GM10248 (cell line): ENCODE measurements around the gene SYT7.

Experiments used
- CTCF ChIA-PET: fragments of 300-600 bp; sonication (Branson Sonifier 250); formaldehyde crosslinking; extraction: SDS; loops from one replicate; lab custom pipeline; 2021; ENCODE audit warnings: antibody characterized with exemption; lab: Yijun Ruan, JAX
- POLR2A ChIA-PET: fragments of 350-650 bp; sonication (Branson Sonifier 250); formaldehyde crosslinking; extraction: SDS; loops from one replicate; lab custom pipeline; 2020; ENCODE audit warnings: antibody characterized with exemption; lab: Yijun Ruan, JAX
- DNase-seq: peaks from one replicate; pipeline ENCODE4 v3.0.0; 2012; ENCODE audit errors: extremely low spot score
- TF ChIP-seq, protein P1 (sequence below): IDR thresholded peaks from 2 replicates; pipeline ENCODE4 v1.5.1; 2012; ENCODE audit warnings: mild to moderate bottlenecking, low read depth; ENCODE audit errors: extremely low read depth, missing control alignments, control extremely low read depth

SYT7 gene

DNA sequence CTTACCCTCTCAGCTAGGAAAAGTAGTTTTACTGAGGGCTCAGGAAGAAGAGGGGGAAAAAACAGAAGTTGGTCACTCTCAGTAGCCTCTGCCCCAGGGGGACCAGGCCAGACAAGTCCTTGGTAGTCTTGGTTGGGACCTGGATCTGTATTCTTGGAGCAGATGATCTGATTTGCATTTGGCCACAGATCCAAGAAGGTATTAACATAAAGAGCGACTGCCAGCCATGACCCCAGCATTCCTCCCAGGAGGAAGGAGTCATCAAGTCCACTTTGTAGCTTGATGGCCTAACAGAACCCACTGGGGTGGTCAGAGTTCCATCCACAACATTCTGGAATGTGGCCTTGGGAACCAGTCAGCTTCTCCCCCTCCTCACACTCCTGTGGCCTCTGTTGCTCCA lies 78.4 kb downstream of the SYT7 start:
- no peak for DNase-seq
- ChIA-PET POLR2A (no interaction called here), CTCF (interaction anchor here (1.0 to 2.5 kb wide), 3 partner anchors 14 to 136 kb away, joined by 3 to 15 read pairs (median 3); no protein-coding TSS in a partner anchor)
- TF ChIP-seq, protein P1, sequence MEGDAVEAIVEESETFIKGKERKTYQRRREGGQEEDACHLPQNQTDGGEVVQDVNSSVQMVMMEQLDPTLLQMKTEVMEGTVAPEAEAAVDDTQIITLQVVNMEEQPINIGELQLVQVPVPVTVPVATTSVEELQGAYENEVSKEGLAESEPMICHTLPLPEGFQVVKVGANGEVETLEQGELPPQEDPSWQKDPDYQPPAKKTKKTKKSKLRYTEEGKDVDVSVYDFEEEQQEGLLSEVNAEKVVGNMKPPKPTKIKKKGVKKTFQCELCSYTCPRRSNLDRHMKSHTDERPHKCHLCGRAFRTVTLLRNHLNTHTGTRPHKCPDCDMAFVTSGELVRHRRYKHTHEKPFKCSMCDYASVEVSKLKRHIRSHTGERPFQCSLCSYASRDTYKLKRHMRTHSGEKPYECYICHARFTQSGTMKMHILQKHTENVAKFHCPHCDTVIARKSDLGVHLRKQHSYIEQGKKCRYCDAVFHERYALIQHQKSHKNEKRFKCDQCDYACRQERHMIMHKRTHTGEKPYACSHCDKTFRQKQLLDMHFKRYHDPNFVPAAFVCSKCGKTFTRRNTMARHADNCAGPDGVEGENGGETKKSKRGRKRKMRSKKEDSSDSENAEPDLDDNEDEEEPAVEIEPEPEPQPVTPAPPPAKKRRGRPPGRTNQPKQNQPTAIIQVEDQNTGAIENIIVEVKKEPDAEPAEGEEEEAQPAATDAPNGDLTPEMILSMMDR: no peak

DNA sequence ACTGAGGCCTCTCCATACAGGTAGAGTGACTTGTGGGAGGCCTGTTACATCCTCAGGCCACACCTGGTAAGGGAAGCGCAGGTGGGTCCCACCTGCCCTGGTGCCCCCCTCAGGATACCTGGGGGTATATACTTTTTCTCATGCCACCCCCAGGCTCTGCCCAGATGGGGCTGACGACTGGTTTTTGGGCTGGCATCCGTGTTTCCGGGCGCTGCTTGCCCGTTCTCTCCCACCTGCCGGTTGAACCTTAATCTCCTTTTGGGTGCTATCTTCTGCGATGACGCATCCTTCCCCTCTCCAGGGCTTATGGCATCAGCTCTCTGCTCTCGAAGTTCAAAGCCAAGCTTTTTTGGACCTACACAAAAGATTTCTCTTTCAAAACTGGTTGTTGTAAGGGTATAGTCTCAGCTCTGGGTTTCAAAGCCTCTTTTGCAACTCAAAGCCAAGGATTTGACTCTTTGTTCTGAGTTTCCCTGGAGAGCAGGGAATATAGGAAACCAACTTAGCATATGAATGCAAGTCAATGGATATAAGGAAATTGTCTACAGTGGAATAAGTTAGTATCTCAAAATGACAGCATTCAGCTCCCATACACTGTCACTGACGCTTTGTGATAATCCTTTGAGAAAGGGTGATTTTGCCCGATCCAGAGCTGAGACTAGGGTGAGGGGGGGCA lies 80.9 kb downstream of the SYT7 start:
- CTCF ChIA-PET: interaction anchor here (1.3 to 2.7 kb wide), 2 partner anchors 17 to 64 kb away, joined by 3 to 13 read pairs; no protein-coding TSS in a partner anchor
- DNase-seq: no peak
- POLR2A ChIA-PET: no interaction called here
- TF ChIP-seq, protein P1: no peak

DNA sequence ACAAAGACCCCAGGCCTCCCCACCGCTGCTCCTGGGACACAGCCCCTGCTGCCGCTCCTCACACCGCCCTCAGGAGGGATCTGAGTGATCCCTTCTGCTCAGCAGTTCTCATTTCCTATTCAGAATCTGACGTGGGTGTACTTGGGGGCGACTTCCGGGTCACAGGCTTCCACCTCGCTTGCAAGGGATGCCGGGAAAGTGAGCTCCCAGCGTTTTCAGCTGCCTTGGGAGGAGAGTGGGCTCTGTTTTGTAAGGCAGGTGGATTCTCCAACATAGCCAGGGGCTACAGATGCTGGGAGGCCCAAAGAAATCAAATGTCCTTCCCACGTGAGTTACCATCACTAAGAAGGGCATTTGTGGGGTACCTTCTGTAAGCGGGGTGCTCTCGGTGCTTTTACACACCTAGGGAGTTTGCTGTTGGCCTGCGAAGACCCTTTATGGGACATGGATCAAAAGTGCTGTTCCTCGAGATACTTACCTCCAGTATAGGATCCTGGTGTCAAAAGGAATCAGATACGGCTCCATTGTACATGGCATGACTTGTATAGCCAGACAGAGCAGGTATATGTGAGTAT lies 82.0 kb downstream of the SYT7 start:
- ChIA-PET CTCF (interaction anchor here (2.7 kb wide), 1 partner anchor 18 kb away, joined by 13 read pairs; no protein-coding TSS in a partner anchor), POLR2A (no interaction called here)
- no peak for DNase-seq
- TF ChIP-seq, protein P1: no peak

DNA sequence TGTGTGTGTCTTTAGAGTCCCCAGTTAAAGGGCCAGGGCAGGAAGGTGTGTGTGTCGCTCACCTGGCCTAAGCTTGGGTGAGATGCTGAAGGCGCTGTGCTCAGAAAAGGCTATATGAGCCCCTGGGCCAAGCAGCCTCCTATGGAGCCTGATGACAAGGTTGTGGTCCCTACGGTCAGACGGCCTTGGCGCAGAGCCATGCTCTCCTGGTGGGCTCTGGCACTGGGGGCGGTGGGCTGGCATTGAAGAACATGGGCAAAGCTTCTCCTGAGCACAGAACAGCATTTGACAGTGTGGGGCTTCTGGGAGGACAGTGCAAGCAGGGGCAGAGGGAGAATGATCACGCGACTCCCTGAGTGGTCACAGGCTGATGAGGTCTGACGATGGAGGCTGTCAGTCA lies 83.0 kb downstream of the SYT7 start:
- CTCF ChIA-PET: no interaction called here
- no peak for DNase-seq
- TF ChIP-seq, protein P1: no peak
- POLR2A ChIA-PET: no interaction called here

DNA sequence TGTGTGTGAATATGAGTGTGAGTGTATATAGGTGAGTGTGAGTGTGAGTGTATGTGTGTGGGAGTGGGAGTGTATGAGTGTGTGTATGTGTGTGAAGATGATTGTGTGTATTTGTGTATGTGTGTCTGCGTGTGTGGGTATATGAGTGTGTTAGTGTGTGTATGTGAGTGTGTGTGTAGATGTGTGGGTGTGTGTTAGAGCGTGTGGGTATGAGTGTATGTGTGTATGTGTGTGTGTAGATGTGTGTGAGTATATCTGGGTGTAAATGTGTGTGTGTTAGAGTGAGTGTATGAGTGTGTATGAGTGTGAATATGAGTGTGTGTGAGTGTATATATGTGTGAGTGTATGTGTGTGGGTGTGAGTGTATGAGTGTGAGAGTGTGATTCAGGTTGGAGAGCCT lies 83.4 kb downstream of the SYT7 start:
- ChIA-PET POLR2A (no interaction called here), CTCF (no interaction called here)
- TF ChIP-seq, protein P1: no peak
- no peak for DNase-seq

DNA sequence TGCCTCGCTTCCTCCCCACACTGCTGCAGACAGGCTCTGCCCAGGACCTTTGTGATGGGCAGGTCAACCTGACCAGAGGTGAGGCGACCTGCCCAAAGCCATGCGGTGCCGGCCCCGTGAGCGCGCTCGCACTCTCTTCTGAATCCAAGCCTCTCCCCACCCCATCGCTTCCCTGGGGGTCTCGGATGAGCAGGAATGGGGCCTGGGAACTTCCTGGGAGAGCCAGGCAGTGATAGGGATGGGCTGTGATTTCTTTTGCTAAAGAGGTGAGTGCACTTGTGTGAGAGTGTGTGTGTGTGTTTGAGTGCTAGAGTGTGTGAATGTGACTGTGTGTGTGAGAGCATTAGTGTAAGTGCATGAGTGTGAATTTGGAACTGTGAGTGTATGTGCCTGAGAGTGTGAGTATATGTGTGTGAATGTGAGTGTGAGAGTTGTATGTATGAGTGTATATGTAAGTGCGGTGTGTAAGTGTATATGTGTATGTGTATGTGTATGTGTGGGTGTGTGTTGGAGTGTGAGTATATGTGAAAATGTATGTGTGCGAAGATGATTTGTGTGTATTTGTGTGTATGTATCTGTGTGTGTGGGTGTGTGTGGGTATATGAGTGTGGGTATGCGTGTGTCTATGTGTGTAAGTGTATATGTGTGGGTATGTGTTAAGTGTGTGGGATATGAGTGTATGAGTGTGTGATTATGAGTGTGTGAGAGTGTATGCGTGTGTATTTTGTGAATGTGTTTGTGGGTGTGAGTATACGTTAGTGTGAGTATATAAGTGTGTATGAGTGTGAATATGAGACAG lies 84.1 kb downstream of the SYT7 start:
- CTCF ChIA-PET: no interaction called here
- POLR2A ChIA-PET: no interaction called here
- no peak for DNase-seq
- TF ChIP-seq, protein P1: no peak
